ENCODE data around the gene HIRA.

HIRA gene

DNA sequence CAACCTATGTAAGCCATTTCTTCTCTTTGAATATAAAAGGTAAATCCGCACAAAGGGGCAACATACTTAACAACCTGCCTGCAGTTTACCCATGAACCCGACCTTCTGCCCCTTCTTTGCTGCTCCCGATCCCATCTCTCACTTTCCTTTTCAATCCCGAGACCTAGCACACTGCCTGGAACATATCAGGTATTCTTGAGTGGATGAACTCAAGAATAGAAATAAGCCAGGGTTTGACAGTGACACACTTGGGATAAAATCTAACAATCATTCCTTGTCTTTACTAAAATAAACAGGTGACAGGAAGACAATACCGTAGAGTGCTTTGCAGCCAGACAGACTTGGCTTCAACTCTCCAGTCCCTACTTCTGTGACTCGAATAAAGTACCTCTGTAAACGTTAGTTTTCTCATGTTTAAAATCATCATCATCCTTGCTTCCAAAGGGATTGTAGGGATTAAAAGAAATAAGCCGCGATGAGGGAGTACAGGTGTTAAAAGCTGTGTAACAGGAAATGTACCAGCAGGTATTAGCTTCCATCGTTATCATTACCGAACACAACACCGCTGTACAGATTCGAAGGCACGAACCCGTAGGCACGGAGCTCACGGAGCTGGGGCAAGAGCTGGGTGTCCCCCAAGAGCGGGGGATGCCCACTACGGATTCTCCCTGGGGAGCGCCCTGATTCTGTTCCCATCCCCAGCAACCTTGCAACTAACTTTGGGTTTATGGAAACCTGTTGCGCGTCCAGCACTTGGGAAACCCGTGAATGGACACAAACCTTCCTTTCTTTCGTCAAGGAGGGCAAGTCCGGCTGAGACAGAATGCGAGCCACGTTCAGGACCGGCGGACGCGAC lies 46.7 kb upstream of the HIRA start:
- TF ChIP-seq, protein P1, sequence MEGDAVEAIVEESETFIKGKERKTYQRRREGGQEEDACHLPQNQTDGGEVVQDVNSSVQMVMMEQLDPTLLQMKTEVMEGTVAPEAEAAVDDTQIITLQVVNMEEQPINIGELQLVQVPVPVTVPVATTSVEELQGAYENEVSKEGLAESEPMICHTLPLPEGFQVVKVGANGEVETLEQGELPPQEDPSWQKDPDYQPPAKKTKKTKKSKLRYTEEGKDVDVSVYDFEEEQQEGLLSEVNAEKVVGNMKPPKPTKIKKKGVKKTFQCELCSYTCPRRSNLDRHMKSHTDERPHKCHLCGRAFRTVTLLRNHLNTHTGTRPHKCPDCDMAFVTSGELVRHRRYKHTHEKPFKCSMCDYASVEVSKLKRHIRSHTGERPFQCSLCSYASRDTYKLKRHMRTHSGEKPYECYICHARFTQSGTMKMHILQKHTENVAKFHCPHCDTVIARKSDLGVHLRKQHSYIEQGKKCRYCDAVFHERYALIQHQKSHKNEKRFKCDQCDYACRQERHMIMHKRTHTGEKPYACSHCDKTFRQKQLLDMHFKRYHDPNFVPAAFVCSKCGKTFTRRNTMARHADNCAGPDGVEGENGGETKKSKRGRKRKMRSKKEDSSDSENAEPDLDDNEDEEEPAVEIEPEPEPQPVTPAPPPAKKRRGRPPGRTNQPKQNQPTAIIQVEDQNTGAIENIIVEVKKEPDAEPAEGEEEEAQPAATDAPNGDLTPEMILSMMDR (conservative IDR thresholded peaks at IDR 0.05; ENCODE audit: low read depth, low read length), result peak; percentile 1
- peak overlapping the region; percentile 98 for H3K4me3 ChIP-seq (ENCODE audit: low read depth, low read length)
- no peak for DNase-seq (ENCODE audit: low read depth)

DNA sequence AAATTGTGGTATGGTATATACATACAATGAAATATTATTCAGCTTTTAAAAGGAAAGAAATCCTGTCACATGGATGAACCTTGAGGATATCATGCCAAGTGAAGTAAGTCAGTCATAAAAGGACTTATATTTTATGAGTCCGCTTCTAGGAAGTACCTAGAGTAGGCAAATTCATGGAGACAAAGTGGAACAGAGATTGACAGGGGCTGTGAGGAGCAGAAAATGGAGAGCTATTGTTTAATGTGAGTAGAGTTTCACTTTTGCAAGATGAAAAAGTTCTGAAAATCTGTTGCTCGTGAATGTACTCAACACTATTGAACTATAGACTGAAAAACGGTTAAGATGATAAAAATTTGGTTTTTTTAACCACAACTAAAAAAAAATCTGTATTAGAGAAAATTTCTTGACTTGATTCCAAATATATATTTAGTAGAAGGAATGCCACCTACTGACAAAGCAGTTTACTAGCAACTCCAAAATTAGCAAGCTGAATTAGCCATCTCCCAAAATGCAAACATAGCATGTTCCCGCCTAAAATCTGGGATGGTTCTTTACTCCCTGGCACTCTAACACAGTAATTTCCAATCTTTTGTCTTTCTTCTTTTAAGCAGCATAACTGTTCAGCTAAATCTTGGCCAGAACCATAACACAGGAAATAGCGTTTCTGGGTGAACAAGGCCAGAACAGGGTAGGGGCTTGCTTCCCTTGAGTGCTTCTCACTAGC lies 46.0 kb upstream of the HIRA start:
- TF ChIP-seq, protein P1 (conservative IDR thresholded peaks at IDR 0.05; ENCODE audit: low read depth, low read length), result peak; percentile 34
- DNase-seq (ENCODE audit: low read depth), result peak; percentile 41
- H3K4me3 ChIP-seq (ENCODE audit: low read depth, low read length), result peak overlapping the region; percentile 98

DNA sequence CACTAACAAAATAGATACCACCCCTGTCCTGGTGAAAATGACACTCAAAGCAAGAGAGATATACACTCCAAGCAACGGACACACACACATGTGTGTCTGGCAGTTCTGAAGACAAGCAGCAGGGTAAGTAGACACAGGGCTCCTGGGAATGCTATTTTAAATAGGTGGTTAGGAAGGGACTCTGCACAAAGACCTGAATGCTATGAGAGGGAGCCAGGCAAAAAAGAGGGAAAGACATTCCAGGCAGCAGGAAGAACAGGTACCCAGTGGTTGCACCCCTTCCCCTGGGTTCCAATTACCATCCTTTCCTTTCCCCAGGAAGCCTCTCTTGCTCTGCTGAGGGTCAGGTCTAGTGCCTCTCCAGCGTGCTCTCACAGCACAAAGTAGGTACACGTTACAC lies 44.5 kb upstream of the HIRA start:
- TF ChIP-seq, protein P1 (conservative IDR thresholded peaks at IDR 0.05; ENCODE audit: low read depth, low read length), result no peak
- H3K4me3 ChIP-seq (ENCODE audit: low read depth, low read length), result no peak overlapping the region
- DNase-seq (ENCODE audit: low read depth), result no peak

DNA sequence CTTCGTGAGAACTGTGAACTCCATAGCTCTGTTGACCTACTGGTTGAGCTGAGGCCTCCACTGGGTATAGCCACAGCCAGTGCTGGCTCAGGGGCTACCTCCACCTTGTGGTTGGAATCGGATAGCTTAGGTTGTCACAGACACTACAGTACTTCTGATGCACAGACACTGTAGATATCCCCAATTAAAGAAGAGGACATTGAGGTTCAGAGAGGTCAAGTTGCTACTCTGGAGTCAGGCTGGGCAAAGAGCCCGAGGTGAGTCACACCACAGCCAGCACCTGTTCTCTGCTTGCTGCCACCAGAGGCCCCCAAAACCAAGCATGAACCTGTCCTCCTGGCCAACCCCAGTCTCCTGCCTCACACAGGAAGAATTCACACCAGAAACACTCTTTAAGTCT lies 42.0 kb upstream of the HIRA start:
- no peak overlapping the region for H3K4me3 ChIP-seq (ENCODE audit: low read depth, low read length)
- TF ChIP-seq, protein P1 (conservative IDR thresholded peaks at IDR 0.05; ENCODE audit: low read depth, low read length), result peak; percentile 46
- peak; percentile 22 for DNase-seq (ENCODE audit: low read depth)

DNA sequence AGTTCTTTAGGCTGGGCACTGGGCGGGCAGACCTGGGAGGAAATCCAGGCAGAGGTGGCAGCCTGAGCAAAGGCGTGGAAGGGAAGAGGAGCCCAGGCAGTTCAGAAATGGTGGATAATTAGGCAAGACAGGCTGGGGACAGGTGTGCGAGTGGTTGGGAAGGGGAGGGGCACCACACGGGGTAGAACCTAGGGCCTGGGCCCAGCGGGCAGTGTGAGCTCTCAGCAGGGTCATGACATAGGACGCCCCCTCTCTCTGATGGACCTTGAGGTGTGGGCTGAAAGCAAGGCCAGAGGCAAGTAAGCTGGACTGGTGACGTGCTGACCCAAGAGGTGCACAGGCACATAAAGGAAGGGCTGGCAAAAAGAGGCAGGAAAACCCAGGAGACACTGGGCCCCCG lies 40.7 kb upstream of the HIRA start:
- TF ChIP-seq, protein P1 (conservative IDR thresholded peaks at IDR 0.05; ENCODE audit: low read depth, low read length), result no peak
- DNase-seq (ENCODE audit: low read depth), result no peak
- H3K4me3 ChIP-seq (ENCODE audit: low read depth, low read length), result no peak overlapping the region

DNA sequence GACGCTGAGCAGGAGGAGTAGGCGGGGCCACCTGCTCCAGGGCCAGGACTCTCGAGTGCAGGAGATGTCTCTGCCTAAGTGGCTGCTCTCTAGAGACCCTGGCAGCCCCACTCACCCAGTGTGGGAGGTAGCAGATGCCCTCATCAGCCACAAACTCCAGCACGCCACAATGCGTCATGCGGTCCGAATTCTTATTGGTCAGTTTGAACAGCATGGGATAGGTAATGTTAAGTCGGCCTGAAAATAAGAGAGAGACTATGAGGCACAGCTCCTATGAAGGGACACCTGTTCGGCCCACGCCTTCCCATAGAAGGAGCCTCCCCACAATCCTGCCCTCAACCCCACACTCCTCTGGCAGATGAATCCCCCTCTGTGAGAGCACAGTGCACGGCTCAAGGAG lies 40.0 kb upstream of the HIRA start:
- TF ChIP-seq, protein P1 (conservative IDR thresholded peaks at IDR 0.05; ENCODE audit: low read depth, low read length), result no peak
- no peak for DNase-seq (ENCODE audit: low read depth)
- no peak overlapping the region for H3K4me3 ChIP-seq (ENCODE audit: low read depth, low read length)

All from choroid plexus epithelial cell (primary cell).